HG03064 (cell line): Measurements from ENCODE around the gene OR4D6.

ENCODE experiments used
- ATAC-seq: cut with Tn5 transposase; IDR thresholded peaks from one replicate; pipeline ENCODE4 v1.9.1; 2021; ENCODE audit warnings: low read depth; ENCODE audit not compliant: unreplicated experiment

Gene OR4D6

DNA sequence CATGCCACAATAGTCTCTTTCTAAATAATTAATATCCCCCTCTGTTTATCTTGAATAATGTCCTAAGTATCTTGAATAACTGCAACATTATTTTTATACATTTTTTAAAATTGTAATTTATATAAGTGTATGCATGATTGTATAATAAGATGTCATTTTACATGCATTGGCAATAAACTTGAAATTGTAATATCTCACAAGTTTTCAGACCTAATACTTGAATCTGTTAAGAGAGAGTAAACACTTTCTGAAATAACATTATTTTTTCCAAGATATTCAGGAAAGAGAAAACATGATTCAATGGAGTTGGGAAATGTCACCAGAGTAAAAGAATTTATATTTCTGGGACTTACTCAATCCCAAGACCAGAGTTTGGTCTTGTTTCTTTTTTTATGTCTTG lies 46.5 kb downstream of the OR4D6 start, which contains the start of gene OR4D11:
Gene OR4D11, plus strand, starts transcription at position 301 of the 400 bp plus-strand sequence. Its CDS starts 0 bp downstream, at position 301.
- ATAC-seq, result no peak
